GM18519 (cell line): ENCODE results near the gene CYB5D1.

Experiments used
- ATAC-seq: cut with Tn5 transposase; IDR thresholded peaks from one replicate; pipeline ENCODE4 v1.9.1; 2021; ENCODE audit warnings: mild to moderate bottlenecking, moderate library complexity; ENCODE audit not compliant: unreplicated experiment, low FRiP score

The CYB5D1 gene

GRCh38 chr17:7833011-7833794 is 24.6 kb upstream of the CYB5D1 start:
- ATAC-seq: no peak

- ATAC-seq: no peak
Observed at GRCh38 chr17:7833795-7834541, 23.8 kb upstream of the CYB5D1 start, which contains the start of gene KDM6B. Gene KDM6B (plus strand): TSS chr17:7834217. CDS start chr17:7845555, 11,338 bp downstream.

- no peak for ATAC-seq
Observed at GRCh38 chr17:7834542-7834956, 23.3 kb upstream of the CYB5D1 start.

- peak; percentile 27 for ATAC-seq
Observed at GRCh38 chr17:7834957-7835813, 22.6 kb upstream of the CYB5D1 start.

- peak; percentile 5 for ATAC-seq
Observed at GRCh38 chr17:7835814-7836595, 21.8 kb upstream of the CYB5D1 start.

- no peak for ATAC-seq
Observed at GRCh38 chr17:7836596-7837407, 21.0 kb upstream of the CYB5D1 start.

GRCh38 chr17:7837408-7838088 is 20.3 kb upstream of the CYB5D1 start:
- ATAC-seq: no peak

GRCh38 chr17:7838090-7839075 is 19.4 kb upstream of the CYB5D1 start:
- no peak for ATAC-seq

GRCh38 chr17:7839190-7839875 is 18.5 kb upstream of the CYB5D1 start:
- ATAC-seq: no peak

- ATAC-seq: no peak
Observed at GRCh38 chr17:7839876-7840261, 17.9 kb upstream of the CYB5D1 start.

GRCh38 chr17:7840441-7840840 is 17.4 kb upstream of the CYB5D1 start:
- ATAC-seq: no peak

GRCh38 chr17:7840875-7841274 is 16.9 kb upstream of the CYB5D1 start:
- ATAC-seq: no peak

- ATAC-seq: no peak
Observed at GRCh38 chr17:7841396-7841914, 16.3 kb upstream of the CYB5D1 start.

- ATAC-seq: no peak
Observed at GRCh38 chr17:7841915-7842379, 15.9 kb upstream of the CYB5D1 start.

- no peak for ATAC-seq
Observed at GRCh38 chr17:7842380-7843256, 15.2 kb upstream of the CYB5D1 start.

GRCh38 chr17:7843257-7843535 is 14.6 kb upstream of the CYB5D1 start:
- no peak for ATAC-seq
